ENCODE data around the gene FIBP.
"Not testable (repeated sequence)": the region's sequence is repeated elsewhere in the genome, so short reads cannot be mapped to it uniquely, and the experiment has no call there.

FIBP gene

DNA sequence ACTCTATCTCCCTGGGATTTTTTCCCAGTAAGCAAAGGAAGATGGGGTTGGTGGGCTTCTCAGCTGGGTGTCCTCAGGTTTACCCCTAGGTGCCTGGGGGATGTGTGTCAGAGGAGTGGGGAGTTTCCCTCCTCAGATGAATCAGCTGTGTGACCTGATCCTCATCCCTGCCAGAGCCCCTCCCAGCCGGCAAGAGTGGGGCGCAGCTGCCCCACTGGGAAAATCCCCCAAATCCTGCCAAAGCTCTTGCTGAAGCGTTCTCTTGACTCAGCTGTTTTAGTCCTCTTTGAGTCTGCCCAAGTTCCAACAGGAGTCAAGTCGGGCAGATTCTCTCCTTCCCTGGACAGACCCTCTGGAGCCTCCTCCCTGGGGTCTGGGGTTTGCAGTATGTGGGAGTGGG lies 24.6 kb upstream of the FIBP start:
- peak; percentile 83 for DNase-seq

DNA sequence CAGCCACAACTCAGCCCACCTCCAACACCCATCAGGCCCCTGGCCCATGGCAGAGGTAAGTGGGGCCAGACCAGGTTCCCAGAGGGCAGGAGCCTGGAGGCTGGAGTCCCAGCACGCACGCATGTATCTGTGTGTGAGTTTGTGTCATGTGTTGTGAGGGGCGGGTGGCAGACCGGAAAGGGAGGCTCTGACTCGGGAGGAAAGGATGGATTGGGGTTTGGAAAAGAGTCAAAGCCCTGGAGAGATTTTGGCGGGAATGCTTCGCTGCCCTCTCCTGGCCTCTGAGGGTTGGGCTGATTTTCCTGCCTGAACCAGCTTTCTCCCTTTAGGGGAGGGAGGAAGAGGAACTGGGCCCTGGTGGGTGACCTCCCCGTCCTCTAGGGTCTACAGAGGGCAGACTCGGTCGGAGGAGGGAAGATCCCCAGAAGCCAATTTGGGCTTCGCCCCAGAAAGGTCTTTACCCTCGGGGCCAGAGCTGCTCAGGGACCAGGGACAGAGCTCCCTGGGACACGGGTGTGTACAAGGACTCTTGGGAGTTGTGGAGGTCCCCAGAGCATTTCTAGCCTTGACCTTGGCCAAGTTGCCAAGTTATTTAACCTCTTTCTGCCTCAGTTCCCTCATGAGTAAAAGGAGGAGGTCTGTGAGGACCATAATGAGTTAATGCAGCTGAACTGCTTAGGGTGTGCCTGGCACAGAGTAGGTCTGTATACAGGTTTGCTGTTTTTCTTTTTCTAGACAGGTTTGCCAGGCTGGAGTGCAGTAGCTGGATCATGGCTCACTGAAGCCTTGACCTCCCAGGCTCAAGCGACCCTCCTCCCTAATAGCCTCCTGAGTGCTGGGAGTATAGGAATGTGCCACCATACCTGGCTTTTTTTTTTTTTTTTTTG lies 23.7 kb upstream of the FIBP start:
- peak; percentile 93 for DNase-seq

DNA sequence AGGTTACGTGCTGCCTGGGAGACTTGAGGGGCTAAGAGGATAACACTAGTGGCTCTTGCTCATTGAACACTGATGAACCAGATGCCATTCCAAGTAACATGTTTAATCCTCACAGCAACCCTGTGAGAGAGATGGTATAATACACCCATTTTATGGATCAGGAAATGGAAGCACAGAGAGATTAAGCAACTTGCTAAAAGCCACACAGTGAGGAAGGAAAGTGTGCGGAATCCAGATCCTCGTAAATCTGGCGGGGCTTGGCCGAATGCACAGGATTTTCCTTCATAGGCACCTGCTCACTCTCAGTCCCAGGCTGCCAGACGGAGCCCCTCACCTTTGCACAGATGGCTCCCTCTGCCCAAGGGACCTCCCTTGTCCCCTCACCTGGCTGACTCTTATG lies 19.6 kb upstream of the FIBP start:
- DNase-seq: no peak

DNA sequence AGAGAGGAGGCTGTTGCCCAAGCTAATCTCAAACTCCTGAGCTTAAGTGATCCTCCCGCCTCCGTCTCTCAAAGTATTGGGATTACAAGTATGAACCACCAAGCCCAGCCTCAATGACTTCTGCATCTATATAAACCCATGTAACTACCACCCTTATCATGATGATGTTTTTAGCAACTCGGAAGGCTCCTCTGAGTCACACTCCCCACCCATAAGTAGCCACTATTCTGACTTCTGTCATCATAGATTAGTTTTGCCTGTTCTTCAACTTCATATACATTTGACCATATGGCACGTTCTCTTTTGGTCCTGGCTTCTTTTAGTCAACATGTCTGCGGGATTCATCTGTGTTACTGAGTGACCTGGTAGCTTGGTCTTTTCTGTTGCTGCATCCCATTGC lies 18.3 kb upstream of the FIBP start:
- no peak for DNase-seq

DNA sequence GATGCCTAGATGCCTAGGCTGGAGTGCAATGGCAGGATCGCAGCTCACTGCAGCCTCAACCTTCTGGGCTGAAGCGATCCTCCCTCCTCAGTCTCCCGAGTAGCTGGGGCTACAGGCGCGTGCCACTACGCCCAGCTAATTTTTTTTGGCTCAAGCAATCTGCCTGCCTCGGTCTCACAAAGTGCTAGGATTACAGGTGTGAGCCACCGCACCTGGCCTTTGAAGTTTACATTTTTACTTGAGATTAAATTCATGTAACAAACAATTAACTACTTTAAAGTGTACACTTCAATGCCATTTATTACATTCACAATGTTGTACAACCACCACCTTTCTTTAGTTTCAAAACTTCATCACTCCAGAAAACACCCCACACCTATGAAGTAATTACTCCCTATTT lies 15.4 kb upstream of the FIBP start:
- DNase-seq: no peak

DNA sequence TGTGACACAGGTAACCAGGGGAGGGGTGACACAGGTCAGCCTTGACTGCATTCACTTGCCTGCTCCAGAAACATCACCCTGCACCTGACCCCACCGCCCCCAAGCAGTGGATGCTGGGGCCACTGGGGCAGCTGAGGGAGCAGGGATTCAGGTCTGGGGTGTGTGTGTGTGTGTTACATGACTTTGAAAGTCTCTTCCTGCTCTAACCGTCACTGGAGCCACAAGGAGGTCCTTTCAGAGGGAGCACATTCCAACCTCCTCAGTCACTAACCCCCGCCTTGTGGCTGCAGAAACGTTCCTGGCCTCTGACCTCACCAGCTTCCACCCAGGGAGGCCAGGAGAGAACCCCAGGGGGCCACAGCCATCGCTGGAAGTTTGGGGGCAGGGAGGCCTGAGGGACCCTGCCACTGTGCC lies 14.8 kb upstream of the FIBP start:
- DNase-seq: peak; percentile 93

DNA sequence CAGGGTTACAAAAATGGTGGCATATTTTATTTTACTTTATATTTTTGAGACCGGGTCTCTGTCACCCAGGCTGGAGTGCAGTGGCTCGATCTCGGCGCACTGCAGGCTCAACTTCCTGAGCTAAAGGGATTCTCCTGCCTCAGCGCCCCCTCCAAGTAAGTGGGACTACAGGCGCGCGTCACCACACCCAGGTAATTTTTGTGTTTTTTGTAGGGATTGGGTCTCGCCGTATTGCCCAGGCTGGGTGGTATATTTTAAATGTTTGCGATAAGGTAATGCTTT lies 12.6 kb upstream of the FIBP start:
- DNase-seq: no peak

DNA sequence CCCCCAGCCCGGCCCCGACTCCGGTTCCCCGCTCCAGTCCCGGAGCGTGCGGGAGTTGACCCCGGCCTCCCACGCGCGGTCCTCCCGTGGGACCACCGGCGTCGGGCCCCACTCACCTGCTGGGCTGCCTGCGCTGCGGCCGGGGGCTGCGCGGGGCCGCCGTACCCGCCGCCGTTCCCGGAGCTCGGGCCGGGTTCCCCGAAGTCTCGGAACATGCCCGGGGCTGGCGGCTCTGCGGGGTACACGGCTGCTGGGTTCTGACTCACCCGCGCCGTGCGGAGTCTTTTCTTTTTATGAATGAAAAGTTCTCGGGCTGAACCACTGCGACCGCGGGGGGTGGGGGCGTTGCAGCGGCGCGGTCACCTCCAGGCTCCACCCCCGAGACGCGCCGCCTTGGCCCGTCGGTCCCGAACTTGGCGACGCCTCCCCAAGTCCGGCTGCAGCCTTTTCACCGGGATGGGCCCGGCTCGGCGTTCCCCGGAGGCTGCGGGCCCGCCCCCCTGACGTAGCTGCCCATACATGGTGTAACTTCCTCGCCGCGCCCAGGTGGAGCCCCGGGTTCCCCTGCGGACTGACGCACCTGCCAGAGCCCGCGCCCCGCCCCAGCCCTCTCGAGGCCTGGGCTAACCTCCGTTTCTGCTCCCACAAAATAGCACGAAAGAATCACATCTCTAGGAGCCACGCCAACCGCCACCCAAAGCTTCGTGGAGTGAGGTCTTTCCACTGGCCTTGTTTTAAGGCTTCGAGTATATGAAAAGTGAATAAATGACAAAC lies 12.0 kb upstream of the FIBP start, which contains the start of gene FOSL1:
Gene FOSL1 (minus strand): TSS at position 264 of the 774 bp plus-strand sequence. CDS start 49 bp downstream, at position 215.
- peak; percentile 97 for DNase-seq

DNA sequence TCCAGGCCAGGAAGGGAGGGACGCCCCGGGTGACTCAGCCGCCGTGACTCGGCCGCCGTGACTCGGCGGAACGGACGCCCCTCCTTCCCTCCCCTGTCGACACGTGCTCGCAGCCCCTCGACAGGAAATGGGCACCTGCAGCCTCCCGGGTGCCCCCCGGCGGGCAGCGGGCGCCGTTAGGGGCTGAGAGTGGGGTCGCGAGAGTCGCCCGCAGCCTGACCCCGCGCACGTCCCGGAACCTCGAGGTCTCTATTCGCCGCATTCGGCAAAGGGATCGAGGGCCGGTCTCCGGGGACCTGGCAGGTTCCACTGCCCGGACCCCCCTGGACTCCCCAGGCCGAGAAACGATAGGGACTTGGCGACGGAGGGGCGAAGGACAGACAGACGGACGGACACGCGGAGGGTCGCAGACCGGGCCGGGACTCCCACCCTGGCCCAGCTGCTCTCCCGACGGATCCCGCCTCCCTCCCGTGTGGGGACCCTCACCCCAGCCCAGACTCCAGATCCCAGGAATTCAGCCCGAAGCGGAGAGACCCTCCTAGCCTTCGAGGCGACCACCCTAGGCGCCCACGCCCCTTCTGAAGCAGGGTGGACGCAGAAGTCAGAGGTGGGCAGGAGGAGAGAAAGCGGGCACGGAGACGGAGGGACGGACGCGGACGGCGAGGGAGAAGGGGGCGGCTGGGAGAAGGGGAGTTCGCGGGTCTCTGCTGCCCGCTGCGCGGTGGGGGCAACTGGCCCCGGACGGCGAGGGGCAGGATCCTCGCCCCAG lies 11.3 kb upstream of the FIBP start:
- peak; percentile 82 for DNase-seq

DNA sequence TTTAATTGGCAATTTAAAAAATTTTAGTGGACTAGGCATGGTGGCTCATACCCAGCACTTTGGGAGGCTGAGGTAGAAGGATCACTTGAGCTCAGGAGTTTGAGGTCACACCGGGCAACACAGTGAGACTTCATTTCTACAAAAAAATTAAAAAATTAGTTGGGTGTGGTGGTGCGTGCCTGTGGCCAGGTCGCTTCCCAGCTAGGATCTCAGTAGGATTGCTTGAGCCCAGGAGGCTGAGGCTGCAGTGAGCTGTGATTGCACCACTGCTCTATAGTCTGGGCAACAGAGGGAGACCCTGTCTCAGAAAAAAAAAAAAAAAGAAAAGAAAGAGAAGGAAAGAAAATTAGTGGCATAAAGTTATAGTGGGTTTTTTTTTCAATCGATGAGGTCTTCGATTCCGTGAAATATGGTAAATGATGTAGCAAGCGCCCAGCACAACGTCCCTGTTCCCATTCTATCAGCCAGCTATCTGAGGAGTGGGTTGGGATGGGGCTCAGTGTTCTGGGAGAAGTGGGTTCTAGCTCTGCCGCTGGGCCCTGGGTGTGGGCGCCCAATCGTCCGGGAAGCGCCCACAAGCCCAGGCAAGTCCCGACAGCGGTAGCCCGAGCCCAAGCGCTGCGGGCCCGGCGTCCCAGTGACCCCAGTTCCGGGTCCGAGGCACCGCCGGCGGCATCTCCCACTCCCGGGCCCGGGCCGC lies 10.5 kb upstream of the FIBP start:
- DNase-seq: no peak

DNA sequence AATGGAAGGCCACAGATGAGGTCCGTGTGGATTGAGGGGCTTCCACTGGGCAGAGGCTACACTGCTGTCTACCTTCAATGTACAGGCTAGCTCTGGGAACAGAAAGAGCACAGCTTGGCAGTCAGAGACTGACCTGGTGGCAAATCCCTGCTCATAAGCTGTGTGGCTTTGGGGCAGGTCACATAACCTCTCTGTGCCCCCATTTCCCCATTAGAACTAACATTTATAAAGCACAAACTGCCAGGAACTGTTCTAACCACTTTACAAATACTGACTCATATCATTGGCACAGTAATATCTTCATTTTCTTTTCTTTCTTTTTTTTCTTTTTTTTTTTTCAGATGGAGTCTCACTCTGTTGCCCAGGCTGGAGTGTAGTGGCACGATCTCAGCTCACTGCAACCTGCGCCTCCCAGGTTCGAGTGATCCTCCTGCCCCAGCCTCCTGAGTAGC lies 8.8 kb upstream of the FIBP start:
- DNase-seq: no peak

DNA sequence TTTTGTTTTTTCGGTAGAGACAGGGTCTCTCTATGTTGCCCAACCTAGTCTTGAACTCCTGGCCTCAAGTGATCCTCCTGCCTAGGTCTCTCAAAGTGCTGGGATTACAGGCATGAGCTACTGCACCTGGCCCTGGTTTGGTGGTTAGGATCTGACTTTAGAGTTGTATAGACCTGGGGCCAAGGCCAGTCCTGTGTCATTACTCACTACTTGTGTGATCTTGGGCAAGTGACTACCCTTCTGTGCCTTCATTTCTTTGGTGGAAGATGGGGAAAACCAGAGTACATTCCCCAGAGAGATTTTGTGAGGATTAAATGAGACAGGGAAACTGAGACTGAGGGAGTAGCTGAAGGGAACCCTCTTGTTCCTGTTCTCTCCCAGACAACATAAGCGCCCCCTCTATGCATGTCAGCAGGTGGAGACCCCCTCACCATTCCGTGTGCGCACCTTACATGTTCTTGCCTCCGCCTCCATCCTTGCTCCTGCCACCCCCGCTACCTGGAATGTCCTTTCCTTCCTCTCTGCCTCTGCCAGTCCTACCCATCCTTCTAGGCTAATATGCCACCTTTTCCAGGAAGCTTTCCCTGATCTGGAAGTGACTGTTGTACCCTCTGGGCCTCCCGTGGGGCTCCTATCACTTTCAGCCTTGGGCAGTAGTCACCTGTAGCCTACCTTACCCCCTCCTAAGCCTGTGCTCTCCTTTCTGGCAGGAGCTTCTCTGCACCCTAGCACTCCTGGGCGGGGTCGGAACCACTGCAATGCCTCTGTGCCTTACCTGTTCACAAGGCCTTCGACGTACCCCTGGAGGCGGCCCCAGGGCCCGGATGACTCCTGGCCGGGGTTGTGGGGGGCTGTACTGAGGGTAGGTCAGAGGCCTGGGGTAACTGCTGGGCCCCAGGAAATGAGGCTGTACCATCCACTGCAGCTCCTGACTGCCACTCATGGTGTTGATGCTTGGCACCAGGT lies 8.0 kb upstream of the FIBP start:
- no peak for DNase-seq

DNA sequence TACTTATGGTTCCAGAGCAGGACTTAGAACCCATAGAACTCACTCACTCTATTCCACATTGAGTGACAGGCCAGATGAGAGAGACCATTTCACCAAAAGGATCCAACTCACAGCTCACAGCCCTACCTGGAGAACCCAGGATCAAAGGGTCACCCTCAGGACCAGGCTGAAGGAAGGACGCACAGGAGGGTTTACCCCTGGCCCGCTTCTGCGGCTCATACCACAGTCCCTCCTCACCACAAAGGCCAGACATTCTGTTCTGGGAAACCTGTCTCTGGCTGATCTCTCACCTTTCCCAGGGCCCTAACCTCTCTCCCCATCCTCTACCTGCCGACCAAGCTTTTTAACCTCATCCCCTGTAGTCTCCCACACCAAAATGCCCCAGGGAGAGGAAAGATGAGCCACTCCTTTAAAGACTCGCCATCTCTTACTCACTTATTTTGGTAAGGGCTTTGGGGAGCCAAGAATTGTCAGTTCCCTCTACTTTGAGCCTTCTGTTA lies 7.3 kb upstream of the FIBP start:
- DNase-seq: no peak

DNA sequence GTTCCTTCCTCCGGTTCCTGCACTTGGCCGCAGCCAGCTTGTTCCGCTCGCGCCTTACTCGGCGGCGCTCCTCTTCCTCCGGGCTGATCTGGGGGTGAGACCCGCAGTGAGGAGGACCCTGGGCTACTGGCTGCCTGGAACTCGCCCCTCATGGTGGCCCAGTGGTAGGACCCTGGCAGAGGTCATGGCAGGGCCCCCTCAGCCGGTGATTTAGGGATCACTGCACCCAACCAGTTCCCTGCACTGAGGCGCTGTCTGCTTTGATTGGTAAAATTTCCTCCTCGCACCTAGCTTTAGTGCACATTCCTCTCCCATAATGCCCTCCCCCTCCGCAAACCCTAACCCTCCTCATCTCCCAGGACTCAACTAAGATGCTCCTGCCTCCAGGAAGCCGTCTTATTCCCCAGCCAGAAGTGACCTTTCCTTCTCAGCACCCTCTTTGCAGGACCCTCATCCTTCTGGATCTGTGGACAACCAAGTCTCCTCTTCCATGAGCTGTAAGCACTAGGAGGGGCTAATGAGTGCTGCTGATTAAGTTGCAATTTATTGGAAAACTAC lies 5.8 kb upstream of the FIBP start:
- no peak for DNase-seq

DNA sequence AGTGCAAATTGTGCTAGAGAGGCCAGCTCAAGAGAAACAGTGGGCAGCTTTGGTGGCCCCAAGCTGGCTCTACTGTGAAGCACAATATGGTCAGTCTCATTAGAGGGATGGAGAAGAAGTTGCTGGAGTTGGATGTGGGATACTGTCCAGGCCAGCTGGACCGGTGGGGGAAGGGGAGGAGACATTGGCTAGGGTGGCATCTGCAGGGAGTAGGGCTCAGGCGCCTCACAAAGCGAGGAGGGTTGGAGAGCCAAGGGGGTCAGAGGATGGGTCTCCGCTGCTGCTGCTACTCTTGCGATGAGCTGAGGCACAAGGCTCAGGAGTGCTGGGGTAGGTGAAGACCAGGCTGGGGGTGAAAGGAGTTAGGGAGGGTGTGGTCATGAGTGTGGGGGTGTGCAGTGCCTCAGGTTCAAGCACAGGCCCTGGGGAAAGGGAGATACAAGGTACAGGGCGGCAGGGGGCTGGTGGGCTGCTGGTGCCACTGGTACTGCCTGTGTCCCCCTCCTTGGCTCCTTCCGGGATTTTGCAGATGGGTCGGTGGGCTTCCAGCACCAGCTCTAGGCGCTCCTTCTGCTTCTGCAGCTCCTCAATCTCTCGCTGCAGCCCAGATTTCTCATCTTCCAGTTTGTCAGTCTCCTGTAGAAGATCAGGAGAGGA lies 4.5 kb upstream of the FIBP start:
- DNase-seq: no peak

DNA sequence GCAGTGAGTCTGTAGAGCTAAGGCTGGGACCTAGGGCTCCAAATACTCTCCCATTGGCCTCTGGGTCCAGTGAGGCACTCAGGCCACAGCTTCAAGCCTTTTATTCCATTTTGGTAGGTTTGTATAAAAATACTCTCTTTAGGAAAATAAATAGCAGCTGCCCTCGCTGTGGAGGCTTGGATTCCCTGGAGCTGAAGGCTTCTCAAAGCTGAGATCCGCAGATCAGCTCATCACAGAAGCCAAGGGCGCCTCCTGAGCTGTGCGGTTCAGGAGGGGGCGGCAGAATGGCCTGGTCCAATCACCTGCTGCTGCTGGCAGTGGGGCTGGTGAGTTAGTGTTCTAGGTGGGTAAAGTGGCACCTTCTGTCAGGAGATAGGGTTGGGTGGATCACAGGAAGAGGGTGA lies 3.9 kb upstream of the FIBP start:
- not testable (repeated sequence) for DNase-seq

DNA sequence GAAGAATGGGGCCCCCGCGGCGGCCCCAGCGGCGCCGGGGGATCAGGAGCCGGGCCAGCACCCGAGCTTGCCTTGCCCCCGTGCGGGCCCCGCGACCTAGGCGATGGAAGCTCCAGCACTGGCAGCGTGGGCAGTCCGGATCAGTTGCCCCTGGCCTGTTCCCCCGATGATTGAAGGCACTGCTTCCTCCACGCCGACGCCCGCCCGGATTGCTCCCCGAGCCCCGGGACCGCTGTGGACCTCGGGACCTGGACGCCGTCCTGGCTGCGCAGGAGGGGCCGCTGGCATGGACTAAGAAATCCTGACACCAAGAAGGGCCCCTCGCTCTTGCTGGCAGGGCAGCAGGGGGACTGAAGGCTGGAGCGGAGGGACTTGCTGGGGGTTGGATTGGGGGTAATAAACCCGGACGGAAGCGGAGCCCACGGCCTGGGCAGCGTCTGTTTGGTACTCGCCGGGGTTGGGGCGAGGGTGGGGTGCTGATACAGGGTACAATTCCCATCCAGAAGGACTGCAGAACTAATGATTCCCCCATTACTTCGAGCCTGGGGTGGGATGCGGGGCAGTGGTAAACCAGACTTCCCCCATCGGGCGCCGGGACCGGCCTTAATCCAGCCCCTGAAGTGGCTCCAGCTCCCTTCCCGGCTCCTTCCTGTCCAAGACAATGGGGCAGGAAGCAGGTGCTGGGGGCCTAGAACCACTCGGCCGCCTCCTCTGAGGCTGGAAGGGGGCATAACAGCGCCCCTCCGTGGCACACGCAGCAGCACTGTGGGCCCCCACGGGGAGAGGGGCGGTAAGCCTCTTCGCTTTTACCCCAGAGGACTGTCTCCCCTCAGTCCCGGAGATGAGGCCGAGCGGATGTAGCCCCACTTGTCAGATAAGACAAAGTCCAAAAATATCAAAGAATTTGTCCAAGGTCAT lies 3.2 kb upstream of the FIBP start:
- peak; percentile 69 for DNase-seq

DNA sequence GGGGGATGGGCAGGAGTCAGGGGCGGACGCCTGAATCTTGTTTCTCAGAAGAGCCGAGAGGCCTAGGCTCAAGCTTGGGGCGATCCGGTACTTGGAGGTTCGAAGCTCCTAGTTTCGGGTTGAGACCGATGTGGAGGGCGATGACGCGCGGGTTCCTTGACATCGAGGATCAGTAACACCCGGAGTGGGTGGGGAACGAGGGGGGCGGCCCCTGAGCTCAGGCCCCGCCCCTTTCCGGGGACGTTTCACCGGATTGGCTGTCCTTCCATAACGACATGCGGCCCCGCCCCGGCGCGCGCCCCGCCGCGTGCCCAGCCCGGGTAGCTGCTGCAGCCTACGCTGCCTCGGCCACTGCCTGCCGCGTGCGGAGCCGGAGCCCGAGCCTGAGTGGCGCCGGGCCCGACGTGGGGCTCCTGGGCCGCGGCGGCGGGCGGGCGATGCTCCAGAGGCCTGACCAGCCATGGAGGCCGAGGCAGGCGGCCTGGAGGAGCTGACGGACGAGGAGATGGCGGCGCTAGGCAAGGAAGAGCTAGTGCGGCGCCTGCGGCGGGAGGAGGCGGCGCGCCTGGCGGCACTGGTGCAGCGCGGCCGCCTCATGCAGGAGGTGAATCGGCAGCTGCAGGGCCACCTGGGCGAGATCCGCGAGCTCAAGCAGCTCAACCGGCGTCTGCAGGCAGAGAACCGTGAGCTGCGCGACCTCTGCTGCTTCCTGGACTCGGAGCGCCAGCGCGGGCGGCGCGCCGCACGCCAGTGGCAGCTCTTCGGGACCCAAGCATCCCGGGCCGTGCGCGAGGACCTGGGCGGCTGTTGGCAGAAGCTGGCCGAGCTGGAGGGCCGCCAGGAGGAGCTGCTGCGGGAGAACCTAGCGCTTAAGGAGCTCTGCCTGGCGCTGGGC lies 2.3 kb upstream of the FIBP start, which contains the start of gene CCDC85B:
Gene CCDC85B (plus strand): TSS at position 350 of the 895 bp plus-strand sequence. CDS start 111 bp downstream, at position 461.
- DNase-seq: peak; percentile 95
